Measurements from ENCODE around the gene GAB2.

DNA sequence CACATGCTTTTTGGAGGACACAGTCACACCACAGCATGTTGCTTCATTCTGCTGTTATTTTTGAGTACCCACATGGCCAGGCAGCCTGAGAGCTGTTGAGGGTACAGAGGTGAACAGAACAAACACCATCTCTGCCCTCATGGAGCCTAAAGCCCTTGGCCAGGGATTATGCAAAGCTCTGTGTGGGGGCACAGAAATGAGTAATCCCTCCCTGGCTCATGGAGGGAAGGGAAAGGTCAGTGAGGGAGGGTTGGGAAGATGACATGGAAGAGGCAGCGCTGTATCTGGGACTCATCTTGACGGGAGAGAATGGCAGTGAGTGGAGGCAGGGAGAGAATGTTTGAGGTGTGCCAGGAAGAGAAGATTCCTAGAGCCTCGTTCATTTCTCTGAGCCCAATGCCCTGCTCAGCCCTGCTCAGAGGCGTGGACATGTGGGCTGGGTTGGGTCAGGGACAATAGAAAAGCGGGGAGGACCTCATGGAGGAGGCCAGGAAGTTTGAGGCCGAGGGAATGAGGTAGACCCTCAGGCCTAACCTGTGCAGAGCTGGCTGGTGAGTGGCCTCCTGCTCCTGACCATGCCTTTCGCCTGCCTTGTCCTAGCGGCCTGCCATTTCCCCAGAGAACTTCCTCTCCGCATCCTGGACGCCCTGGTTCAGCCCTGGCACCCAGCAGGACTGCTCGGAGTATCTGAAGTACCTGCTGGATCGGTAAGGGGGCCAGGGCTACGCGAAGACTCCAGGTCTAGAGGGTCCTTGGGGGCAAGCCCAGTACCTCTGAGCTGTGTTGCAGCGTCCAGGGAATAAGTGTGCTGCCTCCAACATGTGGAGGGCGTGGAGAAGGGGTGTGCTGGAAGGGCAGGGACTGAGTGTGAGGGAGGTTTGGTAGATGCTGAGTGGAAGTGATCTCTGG lies 209.1 kb downstream of the GAB2 start:
- TF ChIP-seq POLR2AphosphoS5 (IDR thresholded peaks at IDR 0.05; ENCODE audit: low read depth, low read length) (no peak), TAF1 (IDR thresholded peaks at IDR 0.05; ENCODE audit: borderline replicate concordance, insufficient read depth, low read length) (no peak)
- TF ChIP-seq, protein P1, sequence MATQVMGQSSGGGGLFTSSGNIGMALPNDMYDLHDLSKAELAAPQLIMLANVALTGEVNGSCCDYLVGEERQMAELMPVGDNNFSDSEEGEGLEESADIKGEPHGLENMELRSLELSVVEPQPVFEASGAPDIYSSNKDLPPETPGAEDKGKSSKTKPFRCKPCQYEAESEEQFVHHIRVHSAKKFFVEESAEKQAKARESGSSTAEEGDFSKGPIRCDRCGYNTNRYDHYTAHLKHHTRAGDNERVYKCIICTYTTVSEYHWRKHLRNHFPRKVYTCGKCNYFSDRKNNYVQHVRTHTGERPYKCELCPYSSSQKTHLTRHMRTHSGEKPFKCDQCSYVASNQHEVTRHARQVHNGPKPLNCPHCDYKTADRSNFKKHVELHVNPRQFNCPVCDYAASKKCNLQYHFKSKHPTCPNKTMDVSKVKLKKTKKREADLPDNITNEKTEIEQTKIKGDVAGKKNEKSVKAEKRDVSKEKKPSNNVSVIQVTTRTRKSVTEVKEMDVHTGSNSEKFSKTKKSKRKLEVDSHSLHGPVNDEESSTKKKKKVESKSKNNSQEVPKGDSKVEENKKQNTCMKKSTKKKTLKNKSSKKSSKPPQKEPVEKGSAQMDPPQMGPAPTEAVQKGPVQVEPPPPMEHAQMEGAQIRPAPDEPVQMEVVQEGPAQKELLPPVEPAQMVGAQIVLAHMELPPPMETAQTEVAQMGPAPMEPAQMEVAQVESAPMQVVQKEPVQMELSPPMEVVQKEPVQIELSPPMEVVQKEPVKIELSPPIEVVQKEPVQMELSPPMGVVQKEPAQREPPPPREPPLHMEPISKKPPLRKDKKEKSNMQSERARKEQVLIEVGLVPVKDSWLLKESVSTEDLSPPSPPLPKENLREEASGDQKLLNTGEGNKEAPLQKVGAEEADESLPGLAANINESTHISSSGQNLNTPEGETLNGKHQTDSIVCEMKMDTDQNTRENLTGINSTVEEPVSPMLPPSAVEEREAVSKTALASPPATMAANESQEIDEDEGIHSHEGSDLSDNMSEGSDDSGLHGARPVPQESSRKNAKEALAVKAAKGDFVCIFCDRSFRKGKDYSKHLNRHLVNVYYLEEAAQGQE (IDR thresholded peaks at IDR 0.05; ENCODE audit: insufficient read depth in 1 of 2, low read depth in 2 of 2, low read length in 2 of 2) = no peak
